A673 (cell line): ENCODE data around the gene CPA1.

Experiments used
- EZH2 ChIP-seq: fragments of 200-600 bp; sonication (generic); IDR thresholded peaks from 2 replicates; pipeline ENCODE4 v1.6.1; 2017; ENCODE audit warnings: borderline replicate concordance, low read depth, mild to moderate bottlenecking, mixed read lengths, antibody characterized with exemption, low read length; ENCODE audit not compliant: poor library complexity, severe bottlenecking
- TF ChIP-seq, protein P1 (sequence below): fragments of 300-800, 200-600 bp; sonication (generic); conservative IDR thresholded peaks from 2 replicates; pipeline ENCODE4 v1.5.1; 2017; ENCODE audit warnings: low read depth, mild to moderate bottlenecking, antibody characterized with exemption, low read length, moderate library complexity, mixed read lengths

DNA sequence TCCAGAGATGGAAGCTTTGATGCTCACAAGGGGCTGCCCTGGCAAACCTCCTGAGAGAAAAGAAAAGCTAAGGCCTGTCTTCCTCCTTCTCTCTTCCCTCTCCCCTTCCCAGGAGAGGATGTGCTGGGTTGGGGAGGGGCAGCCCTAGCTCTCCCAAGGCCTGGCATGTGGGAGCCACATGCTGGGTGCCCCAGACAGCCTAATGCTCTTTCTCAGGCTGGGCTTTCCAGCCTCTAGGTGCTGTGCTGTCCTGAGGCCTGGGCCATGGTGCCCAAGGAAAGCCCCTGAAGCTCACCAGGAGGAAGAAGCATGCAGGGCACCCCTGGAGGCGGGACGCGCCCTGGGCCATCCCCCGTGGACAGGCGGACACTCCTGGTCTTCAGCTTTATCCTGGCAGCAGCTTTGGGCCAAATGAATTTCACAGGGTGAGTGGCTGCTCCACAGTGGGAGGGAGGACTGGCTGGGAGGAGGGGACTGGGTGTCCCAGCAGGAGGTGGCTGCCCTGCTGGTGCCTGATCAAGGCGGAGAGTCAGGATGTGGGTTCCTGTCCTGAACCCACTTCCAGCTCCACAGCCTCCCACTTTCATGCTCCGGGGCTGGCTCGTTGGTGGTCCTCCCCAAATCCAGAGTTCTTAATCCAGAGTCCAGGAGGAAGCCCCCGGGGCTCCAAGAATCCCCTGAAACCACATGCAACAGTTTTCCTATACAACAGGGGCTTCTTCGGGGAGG lies 34.0 kb upstream of the CPA1 start:
- TF ChIP-seq, protein P1, sequence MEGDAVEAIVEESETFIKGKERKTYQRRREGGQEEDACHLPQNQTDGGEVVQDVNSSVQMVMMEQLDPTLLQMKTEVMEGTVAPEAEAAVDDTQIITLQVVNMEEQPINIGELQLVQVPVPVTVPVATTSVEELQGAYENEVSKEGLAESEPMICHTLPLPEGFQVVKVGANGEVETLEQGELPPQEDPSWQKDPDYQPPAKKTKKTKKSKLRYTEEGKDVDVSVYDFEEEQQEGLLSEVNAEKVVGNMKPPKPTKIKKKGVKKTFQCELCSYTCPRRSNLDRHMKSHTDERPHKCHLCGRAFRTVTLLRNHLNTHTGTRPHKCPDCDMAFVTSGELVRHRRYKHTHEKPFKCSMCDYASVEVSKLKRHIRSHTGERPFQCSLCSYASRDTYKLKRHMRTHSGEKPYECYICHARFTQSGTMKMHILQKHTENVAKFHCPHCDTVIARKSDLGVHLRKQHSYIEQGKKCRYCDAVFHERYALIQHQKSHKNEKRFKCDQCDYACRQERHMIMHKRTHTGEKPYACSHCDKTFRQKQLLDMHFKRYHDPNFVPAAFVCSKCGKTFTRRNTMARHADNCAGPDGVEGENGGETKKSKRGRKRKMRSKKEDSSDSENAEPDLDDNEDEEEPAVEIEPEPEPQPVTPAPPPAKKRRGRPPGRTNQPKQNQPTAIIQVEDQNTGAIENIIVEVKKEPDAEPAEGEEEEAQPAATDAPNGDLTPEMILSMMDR: no peak
- no peak for TF ChIP-seq EZH2
